Natural killer cell (primary cell): ENCODE results near the gene TP53. TPM values are rescaled to one million over a fixed set of nuclear protein-coding genes. Genes with fewer than 3 reads are reported as not detected.

Experiments used
- ATAC-seq, 3 donors: fragments of 150-1000 bp in 2 of 3; fragments of 200-7000 bp in 1 of 3; cut with Tn5 transposase; 1 replicate in 1 of 3; 2 replicates in 2 of 3; pipeline ENCODE4 v1.10.0; 2021; ENCODE audit warnings: mild to moderate bottlenecking in 2 of 3, moderate library complexity in 2 of 3
- DNase-seq, 2 donors: peaks; one replicate each; pipeline versions ENCODE4 v3.0.0 to v3.0.0-alpha.2; 2013 to 2021; ENCODE audit warnings: mixed read lengths in 1 of 2
- H3K27ac ChIP-seq: one replicate; pipeline ENCODE4 v1.5.1; 2013; ENCODE audit warnings: mild to moderate bottlenecking, low read length
- H3K27me3 ChIP-seq: one replicate; pipeline ENCODE4 v1.6.1; 2013; ENCODE audit warnings: low read length; ENCODE audit not compliant: control insufficient read depth, insufficient read depth
- H3K36me3 ChIP-seq: one replicate; pipeline ENCODE4 v1.6.1; 2013; ENCODE audit warnings: low read length; ENCODE audit not compliant: control insufficient read depth, insufficient read depth
- H3K4me1 ChIP-seq: one replicate; pipeline ENCODE4 v1.6.1; 2013; ENCODE audit warnings: low read length; ENCODE audit not compliant: control insufficient read depth, insufficient read depth
- H3K4me3 ChIP-seq: one replicate; pipeline ENCODE4 v1.5.1; 2013; ENCODE audit warnings: low read length
- H3K9me3 ChIP-seq: one replicate; pipeline ENCODE4 v1.6.1; 2013; ENCODE audit warnings: low read length; ENCODE audit not compliant: control insufficient read depth, insufficient read depth
- H3K27ac Mint-ChIP-seq, 2 donors: one replicate each; pipeline ENCODE4 v1.8.0; 2022; ENCODE audit warnings: mild to moderate bottlenecking in 2 of 2, mixed read lengths in 2 of 2, moderate library complexity in 1 of 2
- H3K27me3 Mint-ChIP-seq, 2 donors: one replicate each; pipeline ENCODE4 v1.8.0; 2022; ENCODE audit warnings: low read depth in 2 of 2, mixed read lengths in 2 of 2
- H3K36me3 Mint-ChIP-seq: one replicate; pipeline ENCODE4 v1.8.0; 2022; ENCODE audit warnings: mixed read lengths
- H3K4me1 Mint-ChIP-seq, 2 donors: one replicate each; pipeline ENCODE4 v1.8.0; 2022; ENCODE audit warnings: mixed read lengths in 2 of 2
- H3K4me3 Mint-ChIP-seq: one replicate; pipeline ENCODE4 v1.8.0; 2022; ENCODE audit warnings: mild to moderate bottlenecking, moderate library complexity, mixed read lengths
- H3K9me3 Mint-ChIP-seq, 2 donors: one replicate each; pipeline ENCODE4 v1.8.0; 2022; ENCODE audit warnings: mixed read lengths in 2 of 2
- WGBS: methylation state at CpG from one replicate; pipeline ENCODE4 v1.1.7; 2013; ENCODE audit warnings: missing lambda C conversion rate; ENCODE audit not compliant: insufficient coverage; 5-methylcytosine and 5-hydroxymethylcytosine counted together
- intact Hi-C: fragments of 100-400 bp; cut with micrococcal nuclease; formaldehyde crosslinking; loops from one replicate; pipeline ENCODE4 v1.14.2; 2022
- total RNA-seq, 4 donors: library from RNA; stranded (reverse); fragments of 120-200 nt in 1 of 4; gene quantifications; one replicate each; pipeline versions ENCODE4 v1.2.3 to v1.2.4, GENCODE V29; 2013 to 2022
- TF ChIP-seq, protein P1 (sequence below): fragments of 200-600 bp; IDR thresholded peaks from one replicate; pipeline ENCODE4 v1.8.0; 2022; ENCODE audit warnings: antibody characterized with exemption

The TP53 gene
- total RNA-seq, 3 donors from 2014 or later (not counting 1 experiment from before 2014, with no cell fraction given) = 56.5 to 65.5 (median 62.0) TPM

DNA sequence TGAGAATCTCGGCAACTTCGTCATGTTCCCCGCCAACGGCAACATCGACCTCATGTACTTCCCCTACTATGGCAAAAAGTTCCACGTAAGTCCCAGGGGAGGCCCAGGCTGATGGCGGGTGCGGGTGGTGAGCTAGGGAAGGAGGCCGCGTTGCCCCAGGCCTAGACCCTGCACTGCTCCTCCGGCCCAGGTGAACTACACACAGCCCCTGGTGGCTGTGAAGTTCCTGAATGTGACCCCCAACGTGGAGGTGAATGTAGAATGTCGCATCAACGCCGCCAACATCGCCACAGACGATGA is 31.8 kb downstream of the TP53 start:
- Mint-ChIP-seq H3K9me3 (no peaks in the 10 kb centered on the region), H3K27ac (no peak overlapping the region), H3K4me1 (peaks cover 8 to 9% of the 10 kb centered on the region in 2 donors), H3K27me3 (peaks cover 19 to 20% of the 10 kb centered on the region in 2 donors), H3K36me3 (no peaks in the 10 kb centered on the region), H3K4me3 (no peak overlapping the region)
- intact Hi-C loops = no loop called here
- 89% methylated on average over 17 of the region's 17 CpGs for WGBS
- DNase-seq = no peak
- Histone ChIP-seq H3K36me3 (no peaks in the 10 kb centered on the region), H3K4me3 (no peak overlapping the region), H3K27ac (no peak overlapping the region), H3K27me3 (peaks cover 13% of the 10 kb centered on the region), H3K4me1 (peaks cover 12% of the 10 kb centered on the region), H3K9me3 (no peaks in the 10 kb centered on the region)
- no peak for ATAC-seq
- TF ChIP-seq, protein P1, sequence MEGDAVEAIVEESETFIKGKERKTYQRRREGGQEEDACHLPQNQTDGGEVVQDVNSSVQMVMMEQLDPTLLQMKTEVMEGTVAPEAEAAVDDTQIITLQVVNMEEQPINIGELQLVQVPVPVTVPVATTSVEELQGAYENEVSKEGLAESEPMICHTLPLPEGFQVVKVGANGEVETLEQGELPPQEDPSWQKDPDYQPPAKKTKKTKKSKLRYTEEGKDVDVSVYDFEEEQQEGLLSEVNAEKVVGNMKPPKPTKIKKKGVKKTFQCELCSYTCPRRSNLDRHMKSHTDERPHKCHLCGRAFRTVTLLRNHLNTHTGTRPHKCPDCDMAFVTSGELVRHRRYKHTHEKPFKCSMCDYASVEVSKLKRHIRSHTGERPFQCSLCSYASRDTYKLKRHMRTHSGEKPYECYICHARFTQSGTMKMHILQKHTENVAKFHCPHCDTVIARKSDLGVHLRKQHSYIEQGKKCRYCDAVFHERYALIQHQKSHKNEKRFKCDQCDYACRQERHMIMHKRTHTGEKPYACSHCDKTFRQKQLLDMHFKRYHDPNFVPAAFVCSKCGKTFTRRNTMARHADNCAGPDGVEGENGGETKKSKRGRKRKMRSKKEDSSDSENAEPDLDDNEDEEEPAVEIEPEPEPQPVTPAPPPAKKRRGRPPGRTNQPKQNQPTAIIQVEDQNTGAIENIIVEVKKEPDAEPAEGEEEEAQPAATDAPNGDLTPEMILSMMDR = no peak

DNA sequence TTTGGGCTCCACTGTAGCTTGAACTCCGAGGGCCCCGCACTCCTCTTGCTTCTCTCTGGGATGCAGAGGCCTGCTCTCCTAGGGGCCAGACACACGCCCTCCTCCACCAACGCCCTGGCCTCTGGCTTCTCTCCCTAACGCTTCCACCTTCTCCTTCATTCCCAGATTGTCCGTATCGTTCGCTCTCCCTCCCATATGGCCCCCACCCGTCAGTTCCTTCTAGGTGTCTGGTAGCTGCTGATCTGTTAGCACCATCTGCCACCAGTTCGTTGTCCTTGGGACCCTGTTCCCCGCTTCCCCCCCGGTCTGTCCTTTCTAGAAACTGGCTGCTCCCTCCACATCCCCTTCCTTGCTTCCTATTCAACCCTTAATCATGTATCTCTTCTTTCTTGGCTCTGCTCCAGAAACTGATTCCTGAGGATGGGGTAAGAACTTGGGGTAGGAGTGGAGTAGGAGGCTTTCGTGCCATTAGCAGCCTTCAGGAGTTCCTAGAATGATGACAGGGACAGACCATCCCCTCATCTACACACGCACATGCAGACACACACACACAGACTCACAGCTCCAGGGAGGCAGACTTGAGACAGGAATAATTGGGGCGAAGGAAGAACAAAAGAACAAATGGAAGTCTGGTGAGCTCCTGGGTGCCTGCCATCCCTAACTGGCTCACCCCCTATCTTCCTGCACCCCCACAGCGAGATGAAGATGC is 32.3 kb downstream of the TP53 start:
- H3K4me3 Mint-ChIP-seq = no peak overlapping the region
- intact Hi-C loops = no loop called here

DNA sequence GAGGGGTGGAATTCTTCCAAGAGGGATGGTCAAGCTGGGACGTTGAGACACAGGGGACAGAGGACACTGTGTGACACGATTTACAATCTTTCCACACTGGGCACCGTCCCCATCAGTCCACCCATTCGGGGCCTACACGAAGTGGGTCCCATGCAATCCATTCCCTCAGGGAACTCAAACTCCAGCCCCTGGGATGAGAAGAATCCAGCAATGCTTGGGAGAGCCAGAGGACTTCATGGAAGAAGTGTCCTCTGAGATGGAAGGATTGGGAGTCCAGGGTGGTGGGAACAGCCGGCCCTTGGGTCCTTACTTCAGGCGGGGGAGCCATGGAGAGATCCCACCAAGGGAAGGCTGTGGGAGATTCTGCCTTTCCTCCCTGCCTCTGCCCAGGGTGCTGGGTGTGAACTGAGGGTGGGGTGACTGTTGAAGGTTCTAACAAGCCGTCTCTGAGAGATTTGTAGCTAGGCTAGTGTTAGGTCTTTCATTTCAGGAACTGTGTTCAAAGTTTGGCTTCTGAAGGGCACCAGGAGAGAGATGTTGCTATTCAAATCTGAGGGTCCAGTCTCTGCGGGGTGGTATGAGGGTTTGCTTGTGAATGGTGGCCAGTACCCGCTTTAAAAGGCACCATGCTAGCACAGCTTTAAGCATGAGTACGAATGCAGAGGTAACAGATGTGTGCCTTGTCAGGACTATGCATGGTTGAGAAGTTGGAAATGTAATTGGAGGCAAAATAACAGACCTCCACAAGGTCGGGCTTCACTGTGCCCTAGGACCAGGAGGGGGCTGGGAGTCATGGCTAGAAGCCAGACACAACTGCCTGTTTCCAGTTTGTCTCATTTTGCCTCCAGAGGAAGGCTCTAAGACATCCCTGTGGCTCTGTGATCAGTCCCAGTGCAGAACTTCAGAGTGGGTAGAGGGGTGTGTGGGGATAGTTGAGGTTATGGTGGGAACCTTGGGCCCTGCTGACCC is 34.6 kb downstream of the TP53 start:
- intact Hi-C loops = no loop called here
- Mint-ChIP-seq H3K4me3 (no peak overlapping the region), H3K4me1 (peaks cover 15 to 17% of the 10 kb centered on the region in 2 donors), H3K9me3 (no peaks in the 10 kb centered on the region), H3K27me3 (peaks cover 28 to 32% of the 10 kb centered on the region in 2 donors), H3K36me3 (no peaks in the 10 kb centered on the region), H3K27ac (no peak overlapping the region)
- Histone ChIP-seq H3K36me3 (no peaks in the 10 kb centered on the region), H3K4me1 (peaks cover 19% of the 10 kb centered on the region), H3K9me3 (no peaks in the 10 kb centered on the region), H3K27me3 (peaks cover 24% of the 10 kb centered on the region), H3K4me3 (no peak overlapping the region), H3K27ac (no peak overlapping the region)
- DNase-seq (no peak), ATAC-seq (no peak)
- TF ChIP-seq, protein P1 = no peak
- 85% methylated on average over 12 of the region's 12 CpGs for WGBS

More for the DNA sequence above, 32.3 kb downstream of the TP53 start:
- Histone ChIP-seq H3K36me3 (no peaks in the 10 kb centered on the region), H3K4me1 (peaks cover 17% of the 10 kb centered on the region), H3K9me3 (no peaks in the 10 kb centered on the region), H3K4me3 (no peak overlapping the region), H3K27me3 (peaks cover 18% of the 10 kb centered on the region), H3K27ac (no peak overlapping the region)
- no peak overlapping the region for H3K27ac Mint-ChIP-seq
- no peaks in the 10 kb centered on the region for H3K36me3 Mint-ChIP-seq
- H3K4me1 Mint-ChIP-seq = peaks cover 13 to 14% of the 10 kb centered on the region in 2 donors
- no peak for DNase-seq
- peaks cover 25% of the 10 kb centered on the region in 2 donors for H3K27me3 Mint-ChIP-seq
- 91% methylated on average over 15 of the region's 16 CpGs for WGBS
- TF ChIP-seq, protein P1 = no peak
- no peaks in the 10 kb centered on the region for H3K9me3 Mint-ChIP-seq
- no peak for ATAC-seq
